ENCODE measurements around the gene PPP5C. TPM values are rescaled to one million over a fixed set of nuclear protein-coding genes. Genes with fewer than 3 reads are reported as not detected.

The PPP5C gene
- total RNA-seq, 1 experiment from 2014 or later = 143 TPM

DNA sequence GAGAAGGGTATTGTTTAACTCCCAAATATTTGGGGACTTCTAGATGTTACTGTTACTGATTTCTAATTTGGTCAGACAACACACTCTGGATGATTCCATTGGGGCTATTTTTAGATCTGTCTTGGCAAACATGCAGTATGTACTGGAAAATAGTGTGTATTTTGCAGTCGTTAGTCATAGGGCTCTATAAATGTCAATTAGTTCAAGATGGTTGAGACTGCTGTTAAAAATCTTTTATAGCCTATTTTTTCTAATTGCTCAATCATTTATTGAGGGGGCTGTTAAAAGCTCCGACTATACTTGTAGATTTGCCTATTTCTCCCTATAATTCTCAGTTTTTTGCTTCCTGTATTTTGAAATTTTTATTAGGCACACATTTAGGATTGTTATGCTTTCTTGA is 31.4 kb downstream of the PPP5C start:
- DNase-seq (ENCODE audit: low read depth) = no peak
- in situ Hi-C loops (cut with HindIII; ENCODE audit: low pct_unique_long_range_greater_than_20kb, low sequenced_read_pairs) = no loop called here

DNA sequence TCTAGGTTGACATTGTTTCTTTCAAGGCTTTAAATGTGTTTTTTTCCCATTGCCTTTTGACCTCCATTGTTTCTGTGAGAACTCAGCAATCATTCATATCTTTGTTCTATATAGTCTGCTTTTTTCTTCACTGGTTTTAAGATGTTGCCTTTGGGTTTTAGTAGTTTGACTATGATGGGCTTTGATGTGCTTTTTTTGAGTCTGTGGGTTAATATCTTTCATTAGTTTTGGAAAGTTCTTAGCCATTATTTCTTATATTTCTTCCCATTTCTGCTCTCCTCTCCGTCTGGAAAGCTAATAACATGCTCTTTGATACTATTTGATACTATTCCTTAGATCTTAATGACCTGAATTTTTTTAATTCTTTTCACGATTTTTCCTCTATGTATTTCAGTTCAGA is 33.8 kb downstream of the PPP5C start:
- DNase-seq (ENCODE audit: low read depth) = no peak
- in situ Hi-C loops (cut with HindIII; ENCODE audit: low pct_unique_long_range_greater_than_20kb, low sequenced_read_pairs) = no loop called here

GRCh38 chr19:46381346-46381745 is 34.5 kb downstream of the PPP5C start:
- in situ Hi-C loops (cut with HindIII; ENCODE audit: low pct_unique_long_range_greater_than_20kb, low sequenced_read_pairs) = no loop called here
- no peak for DNase-seq (ENCODE audit: low read depth)

DNA sequence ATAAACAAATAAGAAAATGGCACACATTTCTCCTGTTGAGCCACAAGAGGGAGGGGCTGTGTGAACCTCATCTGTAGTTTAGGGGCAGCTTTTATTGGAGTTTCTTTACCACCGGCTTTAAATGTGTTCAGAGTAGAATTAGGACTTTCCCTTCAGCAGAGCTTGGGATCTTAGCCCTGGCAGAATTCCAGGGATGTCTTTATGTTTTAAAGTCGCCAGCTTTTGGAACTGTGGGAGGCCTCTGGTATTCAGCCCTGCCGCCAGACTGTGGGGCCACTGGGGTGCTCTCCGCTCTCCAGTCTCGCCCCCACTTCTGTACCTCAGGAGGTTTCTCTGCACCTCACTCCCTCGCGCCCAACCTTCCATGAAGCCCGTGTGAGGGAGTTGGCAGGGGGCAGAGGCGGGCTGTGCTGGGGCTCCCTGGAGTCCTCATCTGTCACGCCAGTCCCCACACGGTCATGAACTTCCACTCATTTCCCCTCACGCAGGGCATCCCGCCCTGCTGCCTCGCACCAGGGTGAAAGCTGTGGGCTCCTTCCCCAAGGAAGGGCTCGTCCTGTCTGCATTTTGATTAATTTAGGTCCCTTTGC is 35.0 kb downstream of the PPP5C start:
- DNase-seq (ENCODE audit: low read depth) = no peak
- in situ Hi-C loops (cut with HindIII; ENCODE audit: low pct_unique_long_range_greater_than_20kb, low sequenced_read_pairs) = no loop called here

- DNase-seq (ENCODE audit: low read depth) = no peak
- in situ Hi-C loops (cut with HindIII; ENCODE audit: low pct_unique_long_range_greater_than_20kb, low sequenced_read_pairs) = no loop called here
Observed at GRCh38 chr19:46383171-46383815, 36.4 kb downstream of the PPP5C start.

GRCh38 chr19:46383846-46384245 is 37.0 kb downstream of the PPP5C start:
- DNase-seq (ENCODE audit: low read depth) = no peak
- in situ Hi-C loops (cut with HindIII; ENCODE audit: low pct_unique_long_range_greater_than_20kb, low sequenced_read_pairs) = no loop called here

DNA sequence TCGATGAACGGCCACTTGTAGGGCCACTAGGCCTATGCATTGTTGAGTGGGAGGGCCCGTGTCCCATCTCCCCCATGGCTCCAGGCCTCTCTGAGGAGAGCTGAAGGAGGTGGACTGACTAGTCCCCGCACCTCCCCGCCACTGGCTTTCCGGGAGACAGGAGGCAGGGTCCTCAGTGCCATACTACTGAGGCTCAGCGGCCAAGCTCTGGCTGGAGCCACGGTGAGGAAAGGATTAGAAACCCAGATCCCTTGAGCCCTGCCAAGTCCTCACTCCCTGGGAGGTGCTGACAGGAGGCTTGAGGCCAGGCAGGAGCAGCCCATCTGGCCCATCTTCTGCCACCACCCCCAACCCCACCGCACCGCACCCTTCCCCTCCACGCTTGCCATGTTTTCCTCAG is 37.5 kb downstream of the PPP5C start:
- in situ Hi-C loops (cut with HindIII; ENCODE audit: low pct_unique_long_range_greater_than_20kb, low sequenced_read_pairs) = no loop called here
- DNase-seq (ENCODE audit: low read depth) = no peak

GRCh38 chr19:46385636-46386035 is 38.7 kb downstream of the PPP5C start:
- in situ Hi-C loops (cut with HindIII; ENCODE audit: low pct_unique_long_range_greater_than_20kb, low sequenced_read_pairs) = no loop called here
- no peak for DNase-seq (ENCODE audit: low read depth)

GRCh38 chr19:46386151-46386550 is 39.3 kb downstream of the PPP5C start:
- in situ Hi-C loops (cut with HindIII; ENCODE audit: low pct_unique_long_range_greater_than_20kb, low sequenced_read_pairs) = no loop called here
- no peak for DNase-seq (ENCODE audit: low read depth)

- in situ Hi-C loops (cut with HindIII; ENCODE audit: low pct_unique_long_range_greater_than_20kb, low sequenced_read_pairs) = no loop called here
- DNase-seq (ENCODE audit: low read depth) = no peak
Observed at GRCh38 chr19:46386996-46387712, 40.3 kb downstream of the PPP5C start.

- in situ Hi-C loops (cut with HindIII; ENCODE audit: low pct_unique_long_range_greater_than_20kb, low sequenced_read_pairs) = no loop called here
- DNase-seq (ENCODE audit: low read depth) = no peak
Observed at GRCh38 chr19:46387713-46388130, 40.8 kb downstream of the PPP5C start.

- DNase-seq (ENCODE audit: low read depth) = no peak
- in situ Hi-C loops (cut with HindIII; ENCODE audit: low pct_unique_long_range_greater_than_20kb, low sequenced_read_pairs) = no loop called here
Observed at GRCh38 chr19:46388311-46389095, 41.6 kb downstream of the PPP5C start.

DNA sequence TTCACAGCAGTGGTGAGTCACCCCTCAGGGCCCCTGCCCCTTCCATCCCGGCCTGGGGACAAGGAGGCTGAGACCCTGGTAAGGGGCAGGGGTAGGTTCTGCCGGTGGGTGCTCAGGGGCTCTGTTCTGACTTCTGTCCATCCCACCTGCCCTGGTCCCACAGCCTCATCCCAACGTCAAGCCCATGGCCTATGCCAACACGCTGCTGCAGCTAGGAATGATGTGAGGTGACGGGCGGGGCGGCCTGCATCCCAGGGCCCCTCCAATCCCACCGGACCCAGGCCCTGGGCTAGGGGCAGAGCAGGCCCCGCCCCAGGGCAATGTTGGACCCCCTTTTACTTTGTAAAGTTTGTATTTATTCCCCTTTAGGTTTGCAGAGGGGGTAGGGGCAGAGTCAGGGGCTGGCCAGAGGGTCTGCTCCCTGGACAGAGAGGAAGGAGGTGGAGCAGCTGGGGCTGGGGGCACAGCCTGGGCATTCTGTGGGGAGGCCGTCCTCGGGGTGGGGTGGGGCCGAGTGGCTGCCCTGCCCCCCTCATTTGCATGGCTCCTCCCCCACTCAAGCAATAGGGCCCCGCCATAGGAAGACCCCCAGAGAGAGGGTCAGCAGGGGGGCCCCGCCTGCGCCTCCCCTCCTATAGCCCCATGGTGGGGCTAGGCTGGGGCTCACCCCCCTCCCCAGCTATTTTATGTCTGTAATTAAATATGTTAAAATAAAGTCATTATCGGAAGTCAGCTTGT is 43.4 kb downstream of the PPP5C start:
- in situ Hi-C loops (cut with HindIII; ENCODE audit: low pct_unique_long_range_greater_than_20kb, low sequenced_read_pairs) = no loop called here
- DNase-seq (ENCODE audit: low read depth) = no peak

GRCh38 chr19:46390866-46391265 is 44.0 kb downstream of the PPP5C start:
- in situ Hi-C loops (cut with HindIII; ENCODE audit: low pct_unique_long_range_greater_than_20kb, low sequenced_read_pairs) = no loop called here
- DNase-seq (ENCODE audit: low read depth) = no peak

GRCh38 chr19:46391296-46392251 is 44.7 kb downstream of the PPP5C start:
- DNase-seq (ENCODE audit: low read depth) = no peak
- in situ Hi-C loops (cut with HindIII; ENCODE audit: low pct_unique_long_range_greater_than_20kb, low sequenced_read_pairs) = no loop called here

- DNase-seq (ENCODE audit: low read depth) = no peak
- in situ Hi-C loops (cut with HindIII; ENCODE audit: low pct_unique_long_range_greater_than_20kb, low sequenced_read_pairs) = no loop called here
Observed at GRCh38 chr19:46392252-46392801, 45.4 kb downstream of the PPP5C start.

- DNase-seq (ENCODE audit: low read depth) = no peak
- in situ Hi-C loops (cut with HindIII; ENCODE audit: low pct_unique_long_range_greater_than_20kb, low sequenced_read_pairs) = no loop called here
Observed at GRCh38 chr19:46392837-46393236, 46.0 kb downstream of the PPP5C start.
